Fibroblast of skin of scalp (primary cell): ENCODE results near the gene USP25.
"Not testable (repeated sequence)": the region's sequence is repeated elsewhere in the genome, so short reads cannot be mapped to it uniquely, and the experiment has no call there.

Source experiments
- DNase-seq: peaks from one replicate; pipeline ENCODE4 v3.0.0-alpha.2; 2013

The USP25 gene

DNA sequence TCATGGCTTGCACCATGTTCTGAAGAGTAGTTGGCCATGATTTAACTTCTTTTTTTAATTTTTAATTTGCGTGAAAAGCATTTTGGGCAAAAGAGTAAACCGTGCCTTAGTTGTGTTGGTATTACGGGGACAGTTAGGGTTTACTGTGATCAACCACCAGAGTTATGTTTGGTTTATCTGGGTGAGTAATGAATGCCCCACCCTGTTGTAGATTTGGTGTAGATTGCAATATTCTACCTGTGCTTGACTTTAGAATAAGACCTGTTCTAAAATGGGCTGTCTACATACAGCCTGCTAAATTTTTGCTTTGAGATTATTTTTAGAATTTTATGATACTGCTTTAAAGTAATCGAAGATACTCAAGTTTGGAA, 1.4 kb downstream of the USP25 start:
- DNase-seq: no peak

- peak; percentile 27 for DNase-seq
Observed at GRCh38 chr21:15732290-15732995, 2.7 kb downstream of the USP25 start.

DNA sequence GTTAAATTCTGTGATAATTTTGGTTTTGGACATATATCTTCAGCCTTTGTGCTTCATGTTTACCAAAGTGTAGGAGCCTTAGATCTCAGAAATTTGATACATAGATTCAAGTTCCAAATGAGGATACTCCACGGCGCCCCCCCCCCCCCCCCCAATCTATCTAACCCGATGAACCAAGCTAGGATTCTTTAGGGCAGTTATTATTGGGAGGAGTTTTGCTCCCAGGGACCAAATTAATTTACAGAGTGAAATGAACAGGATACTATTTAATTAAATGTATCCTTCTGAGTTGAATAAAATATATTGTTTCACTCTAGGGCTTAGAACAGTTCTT, 3.2 kb downstream of the USP25 start:
- no peak for DNase-seq

GRCh38 chr21:15735409-15735808, 5.6 kb downstream of the USP25 start:
- no peak for DNase-seq

- DNase-seq: not testable (repeated sequence)
Observed at GRCh38 chr21:15735931-15736330, 6.1 kb downstream of the USP25 start.

- not testable (repeated sequence) for DNase-seq
Observed at GRCh38 chr21:15738779-15739178, 9.0 kb downstream of the USP25 start.

GRCh38 chr21:15740383-15740782, 10.6 kb downstream of the USP25 start:
- no peak for DNase-seq

DNA sequence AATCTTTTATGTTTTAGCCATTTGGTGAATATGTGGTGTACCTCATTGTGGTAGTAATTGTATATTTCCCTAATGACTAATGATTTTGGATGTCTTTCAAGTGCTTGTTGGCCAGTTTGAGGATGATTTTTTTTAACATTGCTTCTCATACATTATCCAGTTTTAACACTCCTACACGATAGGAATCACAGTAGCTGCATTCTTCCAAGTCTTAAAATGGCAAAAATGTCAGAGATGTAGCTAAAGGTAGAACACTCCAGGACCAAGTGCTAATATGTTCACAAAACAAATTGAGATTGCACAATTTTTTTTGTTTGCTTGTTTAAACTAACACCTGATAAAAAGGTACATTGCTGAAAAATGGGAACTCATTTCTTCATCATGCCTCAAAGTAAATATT, 11.7 kb downstream of the USP25 start:
- peak; percentile 36 for DNase-seq

DNA sequence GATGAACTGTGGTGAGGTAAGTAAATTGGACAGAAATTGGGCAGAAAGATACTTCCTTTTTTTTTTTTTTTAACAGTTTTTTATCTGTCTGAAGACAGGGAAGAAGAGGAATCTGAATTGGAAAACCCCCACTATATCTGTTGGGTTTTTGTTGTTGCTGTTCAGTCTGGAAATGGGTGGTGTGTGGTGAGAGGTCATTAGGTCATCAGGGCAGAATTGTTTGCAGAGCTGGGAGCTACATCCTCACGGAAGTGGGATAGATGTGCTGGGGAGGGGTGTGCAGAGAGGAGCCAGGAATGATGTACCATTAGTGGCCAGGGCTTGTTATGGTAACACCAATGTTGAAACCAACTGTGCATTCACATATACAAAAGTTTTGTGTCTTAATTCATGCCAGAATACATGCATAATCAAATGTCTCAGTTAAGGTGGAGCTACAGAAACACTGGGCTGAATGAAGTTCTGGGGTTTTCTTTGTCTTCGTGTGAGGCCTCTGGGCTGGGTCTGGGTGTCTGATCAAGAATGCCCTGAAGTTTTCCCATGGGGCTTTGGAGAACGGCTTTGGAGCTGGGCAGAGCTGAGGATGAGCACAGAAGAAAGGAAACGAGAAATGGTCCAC, 12.4 kb downstream of the USP25 start:
- DNase-seq: no peak

GRCh38 chr21:15742694-15743093, 12.9 kb downstream of the USP25 start:
- no peak for DNase-seq

DNA sequence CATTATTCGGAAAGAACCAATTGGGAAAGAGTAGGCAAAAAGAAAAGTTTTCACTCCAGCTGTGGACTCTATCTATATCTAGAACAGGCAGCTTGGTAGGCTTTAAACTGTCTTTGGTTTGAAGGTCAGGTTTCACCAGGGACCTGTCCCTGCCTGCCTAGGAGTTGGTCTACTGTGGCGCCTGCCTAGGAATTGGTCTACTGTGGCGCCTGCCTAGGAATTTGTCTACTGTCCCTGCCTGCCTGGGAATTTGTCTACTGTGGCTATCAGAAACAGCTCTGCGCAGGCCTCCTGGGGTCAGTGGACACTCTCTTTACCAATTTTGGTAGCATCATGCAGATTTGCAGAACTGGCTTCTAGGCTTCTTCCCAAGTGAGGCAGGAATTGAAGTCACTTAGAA, 13.8 kb downstream of the USP25 start:
- DNase-seq: no peak

GRCh38 chr21:15744926-15745325, 15.1 kb downstream of the USP25 start:
- no peak for DNase-seq

GRCh38 chr21:15748586-15748985, 18.8 kb downstream of the USP25 start:
- no peak for DNase-seq

DNA sequence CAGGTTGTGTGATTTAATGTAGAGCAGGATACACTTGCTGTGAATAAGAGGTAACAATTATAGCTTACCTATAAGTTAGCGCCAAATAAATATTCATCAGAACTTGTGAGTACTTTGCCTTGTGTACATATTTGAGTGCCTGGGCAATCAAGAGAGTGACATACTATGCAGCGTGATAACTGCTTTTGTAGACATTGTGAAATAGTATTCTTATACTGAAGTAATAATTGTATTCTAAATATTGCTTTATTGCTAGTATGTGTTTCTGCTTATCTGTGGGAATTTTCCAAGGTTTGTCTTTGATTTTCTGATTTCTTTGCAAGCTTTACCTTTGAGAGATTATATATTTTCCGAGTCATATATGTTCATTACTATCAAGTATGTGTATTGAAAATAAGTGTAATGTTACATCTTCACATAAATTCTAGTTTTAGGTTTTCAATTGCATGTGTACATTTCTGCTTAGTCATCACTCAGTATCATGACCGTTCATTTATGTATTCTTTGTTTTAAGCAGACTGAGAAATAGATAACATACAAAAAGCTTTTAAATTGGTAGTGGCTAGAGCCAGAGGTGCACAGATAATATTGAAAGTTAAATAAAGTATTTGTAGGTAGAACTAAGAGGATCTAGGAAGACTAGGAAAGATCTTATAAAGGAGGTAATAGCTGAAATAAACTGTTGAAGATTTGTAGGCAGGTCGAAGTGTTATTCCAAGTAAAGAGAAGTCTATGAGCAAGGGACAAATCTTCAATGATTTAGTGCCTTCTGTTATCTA, 19.5 kb downstream of the USP25 start:
- DNase-seq: no peak

GRCh38 chr21:15749861-15750159, 20.0 kb downstream of the USP25 start:
- DNase-seq: no peak

DNA sequence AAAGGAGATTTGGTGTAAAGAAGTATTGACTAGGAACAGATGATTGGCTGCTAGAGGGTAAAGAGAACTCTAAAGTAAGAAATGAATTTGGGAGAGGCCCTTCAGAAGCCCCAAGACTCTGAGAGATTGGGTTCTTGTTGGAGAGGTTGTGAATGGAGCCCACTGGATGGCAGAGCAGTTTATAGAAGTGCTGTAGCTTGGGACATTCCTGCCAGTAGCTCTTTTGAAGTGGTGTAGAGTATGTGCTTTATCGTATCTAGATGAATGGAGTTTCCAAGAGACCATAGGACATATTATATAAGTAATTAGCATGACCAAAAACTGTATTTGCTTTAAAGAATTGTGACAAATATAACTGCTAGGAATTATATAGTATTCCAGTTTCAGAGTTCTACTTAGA, 21.3 kb downstream of the USP25 start:
- no peak for DNase-seq

DNA sequence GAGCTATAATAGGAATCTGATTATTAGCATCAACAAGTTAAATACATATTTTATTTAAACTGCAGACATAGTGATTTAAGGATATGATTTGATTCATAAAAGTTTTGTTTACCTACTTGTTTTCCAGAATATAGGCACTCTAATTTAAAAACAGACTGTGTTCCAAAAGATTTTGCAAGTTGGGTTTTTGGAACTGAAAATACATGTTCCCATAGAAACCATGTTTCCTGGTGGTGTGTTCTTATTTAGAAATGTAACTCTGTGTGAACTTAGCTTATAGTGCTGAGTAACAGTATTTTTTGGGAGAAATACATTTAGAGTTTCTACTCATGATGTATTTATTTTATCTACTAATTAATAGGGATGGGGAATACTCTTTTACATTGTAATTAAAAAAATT, 21.8 kb downstream of the USP25 start:
- DNase-seq: no peak

DNA sequence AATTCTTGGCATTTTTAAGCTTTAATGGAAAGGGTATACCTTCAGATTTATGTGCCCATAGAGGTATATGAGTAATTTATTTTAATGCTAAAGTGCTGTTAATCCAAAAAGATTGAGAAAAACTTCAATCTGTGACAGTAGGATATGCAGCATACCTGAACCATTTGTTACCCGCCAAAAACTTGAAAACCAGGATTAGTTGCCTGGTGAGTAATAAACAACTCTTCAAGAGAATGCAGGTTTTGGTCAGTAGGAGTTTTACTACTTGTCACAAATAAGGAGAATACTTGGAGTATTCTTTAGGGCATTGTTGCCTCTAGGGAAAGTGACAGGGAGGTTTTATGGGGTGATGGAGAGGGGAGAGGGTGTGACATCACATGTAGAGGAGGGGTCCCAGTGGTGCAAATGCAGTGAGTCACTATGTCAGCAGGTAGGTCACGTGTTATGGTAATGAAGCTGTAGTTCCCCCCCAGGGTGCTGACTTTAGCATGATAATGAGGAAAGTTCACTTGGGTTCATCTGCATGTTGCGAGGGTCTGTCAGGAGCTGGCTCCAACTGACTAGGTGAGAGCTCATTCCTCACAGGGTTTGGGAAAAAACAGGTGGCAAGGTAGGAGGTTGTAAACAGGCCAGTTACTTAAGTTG, 23.1 kb downstream of the USP25 start:
- no peak for DNase-seq

- no peak for DNase-seq
Observed at GRCh38 chr21:15753741-15754140, 24.0 kb downstream of the USP25 start.

- peak; percentile 53 for DNase-seq
Observed at GRCh38 chr21:15754640-15755039, 24.9 kb downstream of the USP25 start.

DNA sequence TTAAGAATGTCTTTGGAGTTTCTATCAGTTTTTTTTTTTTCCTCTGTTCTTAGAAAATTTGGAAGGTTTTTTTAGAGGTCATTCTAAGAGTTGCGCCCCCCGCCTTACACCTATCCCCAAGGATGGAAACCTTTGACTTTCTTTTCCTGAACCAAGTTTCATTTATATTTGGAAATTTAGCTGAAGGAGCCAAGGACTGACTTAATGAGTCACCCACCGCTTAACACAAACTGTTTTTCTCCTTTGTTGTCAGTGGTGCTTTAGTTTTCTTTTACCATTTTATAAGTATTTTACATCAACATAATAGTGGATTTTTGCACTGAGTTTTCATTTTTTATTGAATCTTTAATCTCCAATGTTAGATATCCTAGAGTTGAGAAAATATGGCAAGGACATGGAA, 25.3 kb downstream of the USP25 start:
- DNase-seq: no peak

DNA sequence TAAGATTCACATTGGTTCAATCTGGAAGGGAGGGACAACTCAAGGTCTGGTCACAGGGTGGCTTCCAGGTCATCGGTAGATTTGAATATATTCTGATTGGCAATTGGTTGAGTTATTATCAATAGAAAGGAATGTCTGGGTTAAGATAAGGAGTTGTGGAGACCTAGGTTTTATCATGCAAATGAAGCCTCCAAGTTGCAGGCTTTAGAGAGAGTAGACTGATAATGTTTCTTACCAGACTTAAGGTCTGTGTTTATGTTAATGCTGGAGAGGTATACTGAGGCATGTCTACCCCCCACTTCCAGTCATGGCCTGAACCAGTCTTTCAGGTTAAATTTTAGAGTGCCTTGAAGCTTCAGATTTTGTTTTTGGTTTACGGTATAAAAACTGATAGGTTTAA, 29.7 kb downstream of the USP25 start:
- DNase-seq: no peak

DNA sequence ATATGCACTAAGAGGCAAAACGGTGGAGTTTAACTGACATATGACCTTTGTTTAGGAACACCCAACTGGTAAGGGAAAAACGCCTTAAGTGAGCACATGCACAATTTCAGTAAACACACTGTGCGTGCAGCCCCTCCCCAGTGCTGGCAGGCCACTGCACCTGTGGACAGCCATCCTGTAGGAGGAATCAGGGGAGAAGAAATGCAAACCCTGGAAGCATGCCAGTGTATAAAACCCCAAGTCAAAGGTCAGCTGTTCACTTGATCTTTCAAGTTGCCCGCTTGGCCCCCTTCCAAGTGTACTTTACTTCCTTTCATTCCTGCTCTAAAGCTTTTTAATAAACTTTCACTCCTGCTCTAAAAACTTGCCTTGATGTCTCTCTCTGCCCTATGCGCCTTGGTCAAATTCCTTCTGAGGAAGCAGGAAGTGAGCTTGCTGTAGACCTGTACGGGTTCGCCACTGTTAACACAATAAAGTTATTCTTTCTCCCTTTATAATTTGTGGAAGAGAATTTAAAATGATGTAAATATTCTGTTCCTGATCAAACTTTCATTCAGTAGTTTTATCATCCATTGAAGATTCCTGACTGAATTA, 31.8 kb downstream of the USP25 start:
- DNase-seq: no peak
